ENCODE data around the gene SERPINB1.

The SERPINB1 gene

GRCh38 chr6:2790588-2791449 lies 50.8 kb downstream of the SERPINB1 start:
- DNase-seq: no peak

DNA sequence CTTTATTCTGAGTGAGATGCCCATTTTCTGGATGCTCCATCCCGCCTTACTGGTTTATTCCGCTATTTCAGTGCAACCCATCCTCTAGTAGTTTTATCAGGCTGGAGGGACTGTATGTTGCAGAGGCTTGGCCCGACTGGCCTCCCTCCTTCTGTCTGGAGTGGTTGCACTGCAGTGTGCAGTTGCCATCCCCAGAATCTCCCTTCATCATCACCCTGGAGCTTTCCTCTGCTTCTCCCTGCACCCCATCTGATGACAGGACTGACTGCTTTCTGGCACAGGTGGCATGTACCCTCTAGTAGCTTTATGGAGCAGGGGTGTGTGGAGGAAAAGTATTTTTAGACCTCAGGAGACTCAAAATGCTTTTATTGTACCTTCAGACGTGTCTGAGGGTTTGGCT lies 55.4 kb downstream of the SERPINB1 start:
- DNase-seq: no peak

DNA sequence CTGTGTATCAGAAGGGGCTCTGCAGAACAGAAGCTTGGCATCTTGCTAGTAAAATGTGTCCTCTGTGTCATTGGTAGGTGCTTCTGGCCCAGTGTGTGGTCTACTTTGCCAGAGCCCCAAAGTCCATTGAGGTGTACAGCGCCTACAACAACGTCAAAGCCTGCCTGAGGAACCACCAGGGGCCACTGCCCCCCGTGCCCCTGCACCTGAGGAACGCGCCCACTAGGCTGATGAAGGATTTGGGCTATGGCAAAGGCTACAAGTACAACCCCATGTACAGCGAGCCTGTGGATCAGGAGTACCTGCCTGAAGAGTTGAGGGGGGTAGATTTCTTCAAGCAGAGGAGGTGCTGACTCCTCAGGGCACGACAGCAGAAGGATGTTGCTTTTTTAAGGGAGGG lies 56.7 kb downstream of the SERPINB1 start:
- DNase-seq: no peak

GRCh38 chr6:2784061-2784460 lies 57.6 kb downstream of the SERPINB1 start:
- no peak for DNase-seq

DNA sequence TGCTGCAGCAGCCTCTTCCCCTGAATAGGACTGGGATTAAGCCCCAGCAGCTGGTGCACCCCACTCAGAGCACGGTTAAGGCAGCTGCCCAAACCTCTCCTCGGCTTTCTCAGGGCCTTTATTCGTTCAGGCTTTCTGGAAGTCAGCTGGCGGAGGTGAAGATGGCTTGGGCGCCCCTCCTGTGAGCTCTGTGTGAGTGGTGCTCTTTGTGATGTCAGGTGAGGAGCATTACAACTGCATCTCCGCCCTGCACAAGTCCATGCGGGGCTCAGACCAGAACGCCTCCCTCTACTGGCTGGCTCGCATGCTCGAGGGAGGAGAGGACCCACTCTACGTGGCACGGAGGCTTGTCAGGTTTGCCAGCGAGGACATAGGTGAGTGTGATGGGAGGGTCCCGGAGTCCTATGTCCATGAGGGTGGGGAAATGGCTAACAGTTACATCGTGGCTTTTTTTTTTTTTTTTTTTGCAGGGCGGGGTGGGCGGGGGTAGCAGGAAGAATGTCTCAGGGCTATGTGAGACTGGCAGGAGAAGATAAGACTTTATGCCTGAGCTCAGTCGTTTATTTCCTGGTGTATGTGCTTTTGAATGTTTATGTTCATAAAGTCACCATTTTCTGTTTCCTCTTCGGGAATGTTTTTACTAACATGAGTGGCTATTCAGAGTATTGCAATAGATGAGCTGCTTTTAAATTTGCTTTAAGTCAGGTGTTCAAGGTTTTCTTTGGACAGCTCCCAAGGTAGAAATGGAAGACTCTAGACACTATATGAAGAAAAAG lies 58.3 kb downstream of the SERPINB1 start:
- DNase-seq: no peak

DNA sequence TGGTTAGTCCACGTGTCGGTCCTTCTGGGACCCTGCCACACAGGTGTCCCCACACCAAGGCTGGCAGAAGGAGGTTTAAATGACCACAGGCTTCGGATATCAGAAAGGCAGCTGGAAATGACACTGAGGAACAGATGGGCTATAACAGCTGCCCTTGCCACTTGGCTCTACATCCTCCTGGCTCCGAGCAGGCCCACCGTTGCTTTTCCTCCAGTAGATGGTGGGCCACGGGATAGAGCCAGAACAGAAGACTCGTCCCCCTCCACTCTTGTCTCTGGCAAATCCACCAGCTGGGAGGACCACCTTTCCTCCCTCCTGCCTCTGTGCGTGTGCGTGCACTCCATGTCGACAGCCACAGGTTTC lies 58.9 kb downstream of the SERPINB1 start:
- DNase-seq: no peak

- DNase-seq: no peak
These were observed 59.3 kb downstream of the SERPINB1 start for GRCh38 chr6:2782356-2782708.
